Posterior vena cava (tissue), 2 donors: ENCODE data around the gene NPIPB9. TPM values are rescaled to one million over a fixed set of nuclear protein-coding genes. Genes with fewer than 3 reads are reported as not detected.
A peak's percentile ranks its signal among the peaks of the same experiment; 100 is the strongest.
"Not testable (repeated sequence)": the region's sequence is repeated elsewhere in the genome, so short reads cannot be mapped to it uniquely, and the experiment has no call there.

Experiments used
- DNase-seq: peaks from one replicate; pipeline ENCODE4 v3.0.0-alpha.2; 2020; ENCODE audit warnings: low spot score
- intact Hi-C, 2 donors: fragments of 100-400 bp; cut with DNase I; formaldehyde crosslinking; loops; one replicate each; pipeline versions ENCODE4 v1.14.1 to v1.14.2; 2022 to 2023
- microRNA-seq, 2 donors: library from miRNA; unstranded; fragments of <30 nt; microRNA quantifications; one replicate each; pipeline ENCODE4 v1.2.0, GENCODE V29; 2020 to 2021; ENCODE audit warnings: borderline microRNAs expressed in 2 of 2
- total RNA-seq, 2 donors: library from RNA; stranded (reverse); fragmentation: NEBNext Ultra II Directional; extraction: Animal tissue kit (Norgen Biotek cat#: 25700); gene quantifications; one replicate each; pipeline ENCODE4 v1.2.1, GENCODE V29; 2021
- donor health status: DM: yes; HTN: yes; CAD: no.
- donor health status: DM: yes; HTN: yes; CAD: no.

The NPIPB9 gene
- total RNA-seq, 2 donors from 2014 or later = 0.29 to 3.8 TPM

GRCh38 chr16:28820016-28820415 lies 68.4 kb downstream of the NPIPB9 start:
- intact Hi-C loops = no loop called here
- peak; percentile 44 for DNase-seq

- DNase-seq = peak; percentile 55
- intact Hi-C loops = not testable (repeated sequence)
Observed at GRCh38 chr16:28820546-28820945, 69.0 kb downstream of the NPIPB9 start.

GRCh38 chr16:28821874-28822519 lies 70.4 kb downstream of the NPIPB9 start:
- DNase-seq = peak; percentile 55
- intact Hi-C loops = no loop called here

Small RNAs within 50 kb of the gene (microRNA-seq; reads per million reads assigned to microRNA genes)
- 0 reads per million in 2 donors for gene MIR6862-2

Other genes starting within 250 kb of the NPIPB9 start
- gene IL27, start 245.0 kb upstream of the NPIPB9 start, total RNA-seq = not detected
- 100 to 1,000 TPM in 1 of 2 donors, 10 to 100 TPM in 1; 95.3 to 159 TPM for gene NUPR1, start 212.8 kb upstream of the NPIPB9 start, total RNA-seq
- gene SGF29, start 197.9 kb upstream of the NPIPB9 start, total RNA-seq = 10 to 100 TPM; 18.3 to 24.3 TPM
- 1 to 10 TPM in 1 of 2 donors, under 1 TPM in 1; 0.65 to 1.1 TPM for gene SULT1A2, start 154.7 kb upstream of the NPIPB9 start, total RNA-seq
- 10 to 100 TPM in 1 of 2 donors, 1 to 10 TPM in 1; 8.9 to 16.7 TPM for gene SULT1A1, start 141.7 kb upstream of the NPIPB9 start, total RNA-seq
- 1 to 10 TPM in 1 of 2 donors, not detected in 1; 1.2 TPM for gene NPIPB8, start 113.7 kb upstream of the NPIPB9 start, total RNA-seq
- gene EIF3C, start 40.3 kb upstream of the NPIPB9 start, total RNA-seq = 100 to 1,000 TPM; 295 to 494 TPM
- gene ATXN2L, start 71.2 kb downstream of the NPIPB9 start, total RNA-seq = 10 to 100 TPM; 66.5 to 72.2 TPM
- 10 to 100 TPM; 74.4 to 76.2 TPM for gene TUFM, start 94.6 kb downstream of the NPIPB9 start, total RNA-seq
- gene SH2B1, start 112.1 kb downstream of the NPIPB9 start, total RNA-seq = 10 to 100 TPM; 27.6 to 31.0 TPM
- 1 to 10 TPM in 1 of 2 donors, under 1 TPM in 1; 0.42 to 1.3 TPM for gene ATP2A1, start 126.7 kb downstream of the NPIPB9 start, total RNA-seq
- gene RABEP2, start 173.5 kb downstream of the NPIPB9 start, total RNA-seq = 10 to 100 TPM; 10.3 to 13.7 TPM
- gene CD19, start 180.2 kb downstream of the NPIPB9 start, total RNA-seq = under 1 TPM; 0.32 to 0.33 TPM
- gene NFATC2IP, start 199.2 kb downstream of the NPIPB9 start, total RNA-seq = 10 to 100 TPM; 19.5 to 20.2 TPM
- gene SPNS1, start 223.0 kb downstream of the NPIPB9 start, total RNA-seq = 10 to 100 TPM; 22.4 to 24.9 TPM
- 10 to 100 TPM in 1 of 2 donors, 1 to 10 TPM in 1; 9.7 to 11.4 TPM for gene LAT, start 233.3 kb downstream of the NPIPB9 start, total RNA-seq